Right atrium auricular region (tissue), 2 donors: Measurements from ENCODE around the gene LRP1-AS. TPM values are rescaled to one million over a fixed set of nuclear protein-coding genes. Genes with fewer than 3 reads are reported as not detected.

Source experiments
- DNase-seq: peaks from one replicate; pipeline ENCODE4 v3.0.0-alpha.2; 2019; ENCODE audit warnings: low spot score
- H3K27ac ChIP-seq, 2 donors: fragments of 200-600 bp; sonication (generic); 1 replicate in 1 of 2; 2 replicates in 1 of 2; pipeline ENCODE4 v1.5.1; 2016 to 2019
- H3K27me3 ChIP-seq, 2 donors: fragments of 200-600 bp; sonication (generic); one replicate each; pipeline versions ENCODE4 v1.5.1 to v1.6.0; 2017 to 2019
- H3K36me3 ChIP-seq: fragments of 200-600 bp; sonication (generic); one replicate; pipeline ENCODE4 v1.5.1; 2016
- H3K4me1 ChIP-seq, 2 donors: fragments of 200-600 bp; sonication (generic); one replicate each; pipeline versions ENCODE4 v1.5.1 to v1.6.0; 2017 to 2019
- H3K4me3 ChIP-seq, 2 donors: fragments of 200-600 bp; sonication (generic); 1 replicate in 1 of 2; 2 replicates in 1 of 2; pipeline ENCODE4 v1.5.1; 2017 to 2019; ENCODE audit warnings: mild to moderate bottlenecking in 1 of 2, moderate library complexity in 1 of 2
- H3K9me3 ChIP-seq, 2 donors: fragments of 200-600 bp; sonication (generic); one replicate each; pipeline ENCODE4 v1.5.1; 2019
- total RNA-seq, 2 donors: library from RNA; depleted of rRNA; stranded (reverse); fragments of >200 nt; gene quantifications; one replicate each; pipeline ENCODE4 v1.1.0, GENCODE V29; 2016
- TF ChIP-seq, protein P1 (sequence below), 2 donors: fragments of 200-600 bp; sonication (generic); IDR thresholded peaks; one replicate each; pipeline ENCODE4 v1.5.1; 2019; ENCODE audit warnings: antibody characterized with exemption in 2 of 2

The LRP1-AS gene
- total RNA-seq, 2 donors from 2014 or later: not detected

DNA sequence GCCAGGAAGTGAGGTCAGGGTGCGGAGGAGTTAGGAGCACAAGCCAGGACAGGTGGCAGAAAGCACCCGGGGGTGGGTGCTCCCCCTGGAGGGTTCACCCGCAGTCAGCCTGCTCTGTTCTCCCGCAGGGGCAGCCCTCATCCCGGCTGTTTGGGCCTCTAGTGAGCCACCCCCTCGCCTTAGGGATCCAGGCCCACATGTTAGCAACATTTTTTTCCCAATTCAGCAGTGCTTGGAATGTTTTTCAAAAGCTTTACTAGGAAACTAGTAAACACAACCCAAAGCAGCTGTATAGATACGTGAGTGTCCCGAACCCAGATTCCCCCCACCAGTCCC lies 40.6 kb upstream of the LRP1-AS start:
- Histone ChIP-seq H3K9me3 (no peaks in the 10 kb centered on the region), H3K27me3 (no peaks in the 10 kb centered on the region), H3K27ac (no peak overlapping the region), H3K4me1 (peaks cover 0 to 12% of the 10 kb centered on the region in 2 donors), H3K4me3 (no peak overlapping the region), H3K36me3 (peaks cover 86% of the 10 kb centered on the region)
- TF ChIP-seq, protein P1, sequence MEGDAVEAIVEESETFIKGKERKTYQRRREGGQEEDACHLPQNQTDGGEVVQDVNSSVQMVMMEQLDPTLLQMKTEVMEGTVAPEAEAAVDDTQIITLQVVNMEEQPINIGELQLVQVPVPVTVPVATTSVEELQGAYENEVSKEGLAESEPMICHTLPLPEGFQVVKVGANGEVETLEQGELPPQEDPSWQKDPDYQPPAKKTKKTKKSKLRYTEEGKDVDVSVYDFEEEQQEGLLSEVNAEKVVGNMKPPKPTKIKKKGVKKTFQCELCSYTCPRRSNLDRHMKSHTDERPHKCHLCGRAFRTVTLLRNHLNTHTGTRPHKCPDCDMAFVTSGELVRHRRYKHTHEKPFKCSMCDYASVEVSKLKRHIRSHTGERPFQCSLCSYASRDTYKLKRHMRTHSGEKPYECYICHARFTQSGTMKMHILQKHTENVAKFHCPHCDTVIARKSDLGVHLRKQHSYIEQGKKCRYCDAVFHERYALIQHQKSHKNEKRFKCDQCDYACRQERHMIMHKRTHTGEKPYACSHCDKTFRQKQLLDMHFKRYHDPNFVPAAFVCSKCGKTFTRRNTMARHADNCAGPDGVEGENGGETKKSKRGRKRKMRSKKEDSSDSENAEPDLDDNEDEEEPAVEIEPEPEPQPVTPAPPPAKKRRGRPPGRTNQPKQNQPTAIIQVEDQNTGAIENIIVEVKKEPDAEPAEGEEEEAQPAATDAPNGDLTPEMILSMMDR (IDR thresholded peaks at IDR 0.05): no peak
- DNase-seq: no peak

DNA sequence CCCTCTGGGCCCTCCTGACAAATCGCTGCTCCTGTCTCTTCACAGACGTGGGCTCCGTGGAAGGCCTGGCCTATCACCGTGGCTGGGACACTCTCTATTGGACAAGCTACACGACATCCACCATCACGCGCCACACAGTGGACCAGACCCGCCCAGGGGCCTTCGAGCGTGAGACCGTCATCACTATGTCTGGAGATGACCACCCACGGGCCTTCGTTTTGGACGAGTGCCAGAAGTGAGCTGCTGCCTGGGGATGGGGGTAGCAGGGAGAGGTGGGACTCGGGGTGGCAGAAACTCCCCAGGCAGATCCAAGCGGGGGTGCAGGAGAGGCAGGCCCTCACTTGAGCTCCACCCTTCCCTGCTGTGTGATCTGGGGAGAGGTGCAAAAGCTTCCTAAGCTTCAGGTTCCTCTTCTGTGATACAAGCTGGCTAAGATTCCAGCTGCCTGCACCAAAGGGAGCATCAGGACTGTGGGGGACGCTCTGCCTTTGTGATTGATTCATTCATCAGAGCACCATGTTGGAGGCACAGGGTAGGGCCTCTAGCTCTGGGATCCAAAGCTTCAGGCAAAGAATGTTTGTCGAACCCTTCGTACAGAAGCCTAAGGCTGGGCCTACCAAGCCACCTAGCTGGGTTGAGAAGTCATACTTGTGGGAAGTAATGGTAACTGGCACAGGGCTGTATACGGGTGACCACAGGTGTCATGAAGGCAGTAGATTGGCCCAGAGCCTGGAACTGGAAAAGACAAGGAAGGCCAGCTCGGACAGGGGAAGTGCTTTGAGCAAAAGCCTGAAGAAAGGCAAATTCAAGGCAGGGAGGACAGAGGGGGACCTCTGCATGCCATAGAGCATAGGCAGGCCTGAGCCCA lies 40.0 kb upstream of the LRP1-AS start:
- TF ChIP-seq, protein P1 (IDR thresholded peaks at IDR 0.05): no peak
- H3K36me3 ChIP-seq: peaks cover 80% of the 10 kb centered on the region
- H3K4me1 ChIP-seq: peaks cover 0 to 12% of the 10 kb centered on the region in 2 donors
- H3K27ac ChIP-seq: no peak overlapping the region
- H3K9me3 ChIP-seq: no peaks in the 10 kb centered on the region
- no peak overlapping the region for H3K4me3 ChIP-seq
- no peaks in the 10 kb centered on the region for H3K27me3 ChIP-seq
- DNase-seq: no peak

DNA sequence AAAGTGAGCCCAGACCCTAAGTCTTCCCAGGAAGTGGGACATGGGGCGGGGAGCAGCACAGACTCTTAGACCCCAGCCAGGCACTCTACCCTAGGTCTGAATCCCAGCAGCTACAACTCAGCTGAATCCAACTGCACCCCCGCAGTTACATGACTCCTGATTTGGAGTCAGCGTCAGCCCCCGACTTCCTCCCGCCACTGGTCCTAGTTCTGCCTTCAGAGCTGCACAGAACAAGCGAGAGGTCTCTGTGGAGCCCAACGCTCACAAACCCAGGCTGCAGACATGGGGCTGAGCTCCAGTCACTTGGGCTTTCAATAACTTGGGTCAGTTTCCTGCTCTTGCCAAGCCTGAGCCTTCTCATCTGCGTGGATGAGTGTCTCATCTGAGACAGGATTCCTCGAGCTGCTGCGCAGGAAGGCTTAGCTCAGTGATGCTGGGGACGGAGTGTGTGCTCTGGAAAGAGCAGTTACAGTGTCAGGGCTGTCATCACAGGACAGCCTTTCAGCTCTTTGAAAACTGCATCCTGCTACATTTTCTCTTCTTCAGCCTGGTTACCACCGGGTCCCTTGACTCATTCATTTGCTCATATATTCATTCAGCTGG lies 38.6 kb upstream of the LRP1-AS start:
- Histone ChIP-seq H3K27ac (no peak overlapping the region), H3K4me3 (no peak overlapping the region), H3K27me3 (no peaks in the 10 kb centered on the region), H3K36me3 (peaks cover 76% of the 10 kb centered on the region), H3K9me3 (no peaks in the 10 kb centered on the region), H3K4me1 (peaks cover 0 to 12% of the 10 kb centered on the region in 2 donors)
- TF ChIP-seq, protein P1 (IDR thresholded peaks at IDR 0.05): no peak
- no peak for DNase-seq

DNA sequence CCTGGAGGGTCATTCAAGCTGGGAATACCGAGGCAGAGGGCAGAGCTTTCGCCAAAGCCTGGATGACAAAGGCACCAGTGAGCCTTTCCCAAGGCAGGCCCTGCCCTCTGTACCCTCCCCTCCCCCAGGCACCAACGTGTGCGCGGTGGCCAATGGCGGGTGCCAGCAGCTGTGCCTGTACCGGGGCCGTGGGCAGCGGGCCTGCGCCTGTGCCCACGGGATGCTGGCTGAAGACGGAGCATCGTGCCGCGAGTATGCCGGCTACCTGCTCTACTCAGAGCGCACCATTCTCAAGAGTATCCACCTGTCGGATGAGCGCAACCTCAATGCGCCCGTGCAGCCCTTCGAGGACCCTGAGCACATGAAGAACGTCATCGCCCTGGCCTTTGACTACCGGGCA lies 38.0 kb upstream of the LRP1-AS start:
- Histone ChIP-seq H3K4me1 (peaks cover 0 to 8% of the 10 kb centered on the region in 2 donors), H3K4me3 (no peak overlapping the region), H3K36me3 (peaks cover 81% of the 10 kb centered on the region), H3K9me3 (no peaks in the 10 kb centered on the region), H3K27me3 (no peaks in the 10 kb centered on the region), H3K27ac (no peak overlapping the region)
- no peak for DNase-seq
- TF ChIP-seq, protein P1 (IDR thresholded peaks at IDR 0.05): no peak

- H3K9me3 ChIP-seq: no peaks in the 10 kb centered on the region
- TF ChIP-seq, protein P1 (IDR thresholded peaks at IDR 0.05): no peak
- H3K4me1 ChIP-seq: no peaks in the 10 kb centered on the region
- no peak for DNase-seq
- no peaks in the 10 kb centered on the region for H3K27me3 ChIP-seq
- no peak overlapping the region for H3K4me3 ChIP-seq
- no peak overlapping the region for H3K27ac ChIP-seq
- H3K36me3 ChIP-seq: peaks cover 85% of the 10 kb centered on the region
Measured at GRCh38 chr12:57183939-57184725, 36.7 kb upstream of the LRP1-AS start.
